Brain microvascular endothelial cell (primary cell): ENCODE results near the gene EPB41L4B.
"Not testable (repeated sequence)": the region's sequence is repeated elsewhere in the genome, so short reads cannot be mapped to it uniquely, and the experiment has no call there.

ENCODE experiments used
- DNase-seq: peaks from one replicate; pipeline ENCODE4 v3.0.0-alpha.2; 2020
- H3K27ac ChIP-seq: fragments of 250-450 bp; sonication (Bioruptor Pico); 2 replicates; pipeline ENCODE4 v1.5.1; 2020; ENCODE audit warnings: mild to moderate bottlenecking, moderate library complexity
- H3K27me3 ChIP-seq: fragments of 250-450 bp; sonication (Bioruptor Pico); replicated peaks from 2 replicates; pipeline ENCODE4 v1.5.1; 2020; ENCODE audit warnings: mild to moderate bottlenecking
- H3K36me3 ChIP-seq: fragments of 250-450 bp; sonication (Bioruptor Pico); replicated peaks from 2 replicates; pipeline ENCODE4 v1.5.1; 2020; ENCODE audit warnings: mild to moderate bottlenecking
- H3K4me3 ChIP-seq: 2 replicates; pipeline ENCODE4 v1.5.1; 2011; ENCODE audit warnings: low read depth, mild to moderate bottlenecking, control low read depth, low read length, moderate library complexity
- CTCF ChIP-seq: IDR thresholded peaks from 2 replicates; pipeline ENCODE4 v1.5.1; 2011; ENCODE audit warnings: low read depth, mild to moderate bottlenecking, moderate library complexity, low read length, control low read depth, inconsistent platforms; ENCODE audit errors: missing control alignments
- in situ Hi-C: cut with HindIII; loops from 2 replicates; pipeline ENCODE4 v1.10.0; 2017; ENCODE audit warnings: low sequenced_read_pairs, low pct_ligation_motif_present

The EPB41L4B gene

DNA sequence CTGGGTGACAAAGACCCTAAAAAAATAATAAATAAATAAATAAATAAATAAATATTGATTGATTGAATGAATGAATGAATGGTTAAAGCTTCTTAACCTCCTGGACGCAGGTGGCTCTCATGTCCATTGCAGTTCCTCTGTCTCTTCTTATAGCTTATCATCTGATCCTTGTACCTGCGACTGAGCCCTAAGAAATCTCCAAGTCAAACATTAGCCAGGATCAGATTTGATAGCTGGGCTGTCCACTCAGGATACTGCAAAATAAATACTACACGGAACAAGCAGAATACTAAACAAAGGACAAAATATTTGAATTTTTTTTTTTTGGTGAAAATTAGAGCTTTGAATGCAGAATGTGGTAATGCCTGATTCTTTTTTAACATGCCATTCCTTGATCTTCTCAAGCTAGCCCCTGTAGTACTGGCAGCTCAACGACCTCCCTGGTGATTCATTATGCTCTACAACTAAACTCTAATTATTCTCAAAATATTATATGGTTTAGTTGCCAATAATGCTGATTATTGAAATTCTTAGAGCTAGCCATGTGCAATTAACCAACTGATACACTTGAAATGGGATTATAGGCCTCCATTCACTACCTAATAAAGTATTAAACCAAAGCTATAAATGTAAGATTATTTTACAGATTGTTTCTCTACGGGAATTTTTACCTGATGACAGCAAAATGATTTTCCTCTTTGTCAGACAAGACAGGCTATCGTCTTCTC is 191.2 kb downstream of the EPB41L4B start:
- no peak for DNase-seq
- in situ Hi-C loops, result no loop called here
- H3K36me3 ChIP-seq, result no peaks in the 10 kb centered on the region
- no peak overlapping the region for H3K27ac ChIP-seq
- no peaks in the 10 kb centered on the region for H3K27me3 ChIP-seq
- TF ChIP-seq CTCF, result no peak
- H3K4me3 ChIP-seq, result no peak overlapping the region

- H3K27ac ChIP-seq, H3K36me3 ChIP-seq, H3K4me3 ChIP-seq, in situ Hi-C loops, H3K27me3 ChIP-seq, DNase-seq: not testable (repeated sequence)
Measured at GRCh38 chr9:109126671-109127070, 194.2 kb downstream of the EPB41L4B start.

DNA sequence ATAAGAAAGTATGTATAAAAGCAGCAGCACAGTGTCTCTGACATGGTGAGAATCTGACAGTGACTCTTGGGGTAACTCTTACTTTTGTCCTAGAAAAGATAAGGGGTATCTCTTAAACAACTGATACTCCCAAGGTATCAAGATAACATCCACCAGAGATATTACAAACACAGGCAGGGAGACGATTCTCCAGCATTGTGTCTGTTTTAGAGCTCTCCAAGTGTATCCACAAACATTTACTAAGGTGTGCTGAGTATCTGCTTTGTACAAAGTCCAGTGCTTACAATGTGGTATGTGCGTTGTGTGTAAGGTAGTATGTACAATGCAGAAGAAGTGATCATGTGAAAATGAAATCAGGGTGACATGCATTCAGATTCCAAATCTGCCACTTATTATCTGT is 196.7 kb downstream of the EPB41L4B start:
- TF ChIP-seq CTCF, result no peak
- Histone ChIP-seq H3K4me3 (no peak overlapping the region), H3K36me3 (no peaks in the 10 kb centered on the region), H3K27ac (no peak overlapping the region), H3K27me3 (no peaks in the 10 kb centered on the region)
- DNase-seq, result no peak
- in situ Hi-C loops, result no loop called here

DNA sequence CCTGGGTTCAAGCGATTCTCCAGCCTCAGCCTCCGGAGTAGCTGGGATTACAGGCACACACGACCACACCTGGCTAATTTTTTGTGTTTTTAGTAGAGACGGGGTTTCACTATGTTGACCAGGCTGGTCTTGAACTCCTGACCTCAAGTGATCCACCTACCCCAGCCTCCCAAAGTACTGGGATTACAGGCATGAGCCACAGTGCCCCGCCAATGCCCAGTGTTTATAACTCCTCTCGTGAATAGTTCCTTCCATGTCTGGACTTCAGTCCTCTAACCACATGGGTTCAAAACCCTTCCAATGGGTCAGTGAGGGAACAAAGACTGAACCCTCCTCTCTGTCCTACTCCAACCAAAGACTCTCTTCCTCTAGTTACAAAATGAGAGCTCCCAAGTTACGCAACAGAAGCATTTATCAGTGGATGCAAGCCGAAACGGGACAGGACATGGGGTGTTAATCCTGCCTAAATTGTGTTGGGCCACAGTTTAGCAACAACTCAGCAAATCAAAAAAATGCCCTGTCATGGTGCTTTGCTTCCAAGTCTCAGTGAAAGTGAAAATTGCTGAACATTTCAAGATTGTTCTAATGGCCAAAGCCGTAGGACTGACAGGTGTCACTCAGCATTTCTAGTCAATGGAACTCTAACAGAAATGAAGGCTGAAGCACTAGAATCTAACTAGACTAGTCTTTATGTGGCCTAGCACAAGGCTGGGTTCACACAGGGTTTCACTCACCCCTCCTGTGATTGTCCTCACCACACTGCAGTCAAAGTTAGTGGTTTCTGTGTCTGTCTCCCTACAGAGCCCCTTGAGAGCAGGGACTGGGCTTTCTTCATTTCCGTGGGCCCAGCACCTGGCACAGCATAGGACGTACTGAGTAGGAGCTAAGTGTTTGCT is 197.9 kb downstream of the EPB41L4B start:
- H3K36me3 ChIP-seq, result no peaks in the 10 kb centered on the region
- no peak overlapping the region for H3K4me3 ChIP-seq
- in situ Hi-C loops, result no loop called here
- no peak for DNase-seq
- no peak overlapping the region for H3K27ac ChIP-seq
- H3K27me3 ChIP-seq, result no peaks in the 10 kb centered on the region
- no peak for TF ChIP-seq CTCF
